Right atrium auricular region (tissue), 2 donors: Measurements from ENCODE around the gene ORM1. TPM values are rescaled to one million over a fixed set of nuclear protein-coding genes. Genes with fewer than 3 reads are reported as not detected.
A peak's percentile ranks its signal among the peaks of the same experiment; 100 is the strongest.

Experiments used
- DNase-seq: peaks from one replicate; pipeline ENCODE4 v3.0.0-alpha.2; 2019; ENCODE audit warnings: low spot score
- H3K27ac ChIP-seq, 2 donors: fragments of 200-600 bp; sonication (generic); 1 replicate in 1 of 2; 2 replicates in 1 of 2; pipeline ENCODE4 v1.5.1; 2016 to 2019
- H3K27me3 ChIP-seq, 2 donors: fragments of 200-600 bp; sonication (generic); one replicate each; pipeline versions ENCODE4 v1.5.1 to v1.6.0; 2017 to 2019
- H3K36me3 ChIP-seq: fragments of 200-600 bp; sonication (generic); one replicate; pipeline ENCODE4 v1.5.1; 2016
- H3K4me1 ChIP-seq, 2 donors: fragments of 200-600 bp; sonication (generic); one replicate each; pipeline versions ENCODE4 v1.5.1 to v1.6.0; 2017 to 2019
- H3K4me3 ChIP-seq, 2 donors: fragments of 200-600 bp; sonication (generic); 1 replicate in 1 of 2; 2 replicates in 1 of 2; pipeline ENCODE4 v1.5.1; 2017 to 2019; ENCODE audit warnings: mild to moderate bottlenecking in 1 of 2, moderate library complexity in 1 of 2
- H3K9me3 ChIP-seq, 2 donors: fragments of 200-600 bp; sonication (generic); one replicate each; pipeline ENCODE4 v1.5.1; 2019
- total RNA-seq, 2 donors: library from RNA; depleted of rRNA; stranded (reverse); fragments of >200 nt; gene quantifications; one replicate each; pipeline ENCODE4 v1.1.0, GENCODE V29; 2016
- TF ChIP-seq, protein P1 (sequence below), 2 donors: fragments of 200-600 bp; sonication (generic); IDR thresholded peaks; one replicate each; pipeline ENCODE4 v1.5.1; 2019; ENCODE audit warnings: antibody characterized with exemption in 2 of 2

ORM1 gene
- total RNA-seq, 2 donors from 2014 or later = not detected

DNA sequence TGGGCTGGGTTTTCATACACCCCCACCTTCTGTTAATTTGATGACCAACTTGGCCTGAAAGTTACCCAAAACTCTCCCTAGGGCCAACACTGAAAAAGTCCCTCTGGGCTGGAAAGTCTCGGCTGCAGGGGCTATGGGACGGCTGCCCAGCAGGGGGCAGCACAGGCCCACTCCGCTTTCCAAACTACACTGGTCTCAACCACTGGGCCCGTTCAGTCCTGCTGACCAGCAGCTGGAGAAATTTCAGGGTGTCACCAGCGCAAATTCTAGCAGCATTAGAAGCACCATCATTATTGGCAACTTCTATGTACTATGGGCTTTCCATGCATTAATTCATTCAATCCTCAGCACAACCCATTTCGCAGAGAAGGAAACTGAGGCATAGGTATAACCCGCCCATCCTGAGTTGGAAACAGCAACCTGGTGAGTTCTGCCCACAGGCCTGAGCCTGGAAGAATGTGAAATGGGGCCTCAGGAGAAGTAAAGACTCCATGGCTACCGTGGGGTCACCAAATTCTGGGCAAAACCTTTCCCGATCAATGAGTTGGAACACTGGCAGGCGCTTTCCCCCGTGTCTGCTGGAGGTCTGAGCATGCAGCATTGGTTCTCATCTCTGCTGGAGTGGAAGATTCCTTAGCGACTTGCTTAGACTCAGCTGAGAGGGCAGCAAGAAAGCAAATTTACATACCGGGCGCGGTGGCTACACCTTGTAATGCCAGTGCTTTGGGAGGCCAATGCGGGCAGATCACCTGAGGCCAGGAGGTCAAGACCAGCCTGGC, 16.4 kb downstream of the ORM1 start:
- DNase-seq = no peak
- no peaks in the 10 kb centered on the region for H3K27me3 ChIP-seq
- TF ChIP-seq, protein P1, sequence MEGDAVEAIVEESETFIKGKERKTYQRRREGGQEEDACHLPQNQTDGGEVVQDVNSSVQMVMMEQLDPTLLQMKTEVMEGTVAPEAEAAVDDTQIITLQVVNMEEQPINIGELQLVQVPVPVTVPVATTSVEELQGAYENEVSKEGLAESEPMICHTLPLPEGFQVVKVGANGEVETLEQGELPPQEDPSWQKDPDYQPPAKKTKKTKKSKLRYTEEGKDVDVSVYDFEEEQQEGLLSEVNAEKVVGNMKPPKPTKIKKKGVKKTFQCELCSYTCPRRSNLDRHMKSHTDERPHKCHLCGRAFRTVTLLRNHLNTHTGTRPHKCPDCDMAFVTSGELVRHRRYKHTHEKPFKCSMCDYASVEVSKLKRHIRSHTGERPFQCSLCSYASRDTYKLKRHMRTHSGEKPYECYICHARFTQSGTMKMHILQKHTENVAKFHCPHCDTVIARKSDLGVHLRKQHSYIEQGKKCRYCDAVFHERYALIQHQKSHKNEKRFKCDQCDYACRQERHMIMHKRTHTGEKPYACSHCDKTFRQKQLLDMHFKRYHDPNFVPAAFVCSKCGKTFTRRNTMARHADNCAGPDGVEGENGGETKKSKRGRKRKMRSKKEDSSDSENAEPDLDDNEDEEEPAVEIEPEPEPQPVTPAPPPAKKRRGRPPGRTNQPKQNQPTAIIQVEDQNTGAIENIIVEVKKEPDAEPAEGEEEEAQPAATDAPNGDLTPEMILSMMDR (IDR thresholded peaks at IDR 0.05) = peak; percentile 64 to 76
- H3K36me3 ChIP-seq = peaks cover 62% of the 10 kb centered on the region
- H3K4me3 ChIP-seq = no peak overlapping the region
- H3K27ac ChIP-seq = no peak overlapping the region
- no peaks in the 10 kb centered on the region for H3K9me3 ChIP-seq
- H3K4me1 ChIP-seq = no peaks in the 10 kb centered on the region

DNA sequence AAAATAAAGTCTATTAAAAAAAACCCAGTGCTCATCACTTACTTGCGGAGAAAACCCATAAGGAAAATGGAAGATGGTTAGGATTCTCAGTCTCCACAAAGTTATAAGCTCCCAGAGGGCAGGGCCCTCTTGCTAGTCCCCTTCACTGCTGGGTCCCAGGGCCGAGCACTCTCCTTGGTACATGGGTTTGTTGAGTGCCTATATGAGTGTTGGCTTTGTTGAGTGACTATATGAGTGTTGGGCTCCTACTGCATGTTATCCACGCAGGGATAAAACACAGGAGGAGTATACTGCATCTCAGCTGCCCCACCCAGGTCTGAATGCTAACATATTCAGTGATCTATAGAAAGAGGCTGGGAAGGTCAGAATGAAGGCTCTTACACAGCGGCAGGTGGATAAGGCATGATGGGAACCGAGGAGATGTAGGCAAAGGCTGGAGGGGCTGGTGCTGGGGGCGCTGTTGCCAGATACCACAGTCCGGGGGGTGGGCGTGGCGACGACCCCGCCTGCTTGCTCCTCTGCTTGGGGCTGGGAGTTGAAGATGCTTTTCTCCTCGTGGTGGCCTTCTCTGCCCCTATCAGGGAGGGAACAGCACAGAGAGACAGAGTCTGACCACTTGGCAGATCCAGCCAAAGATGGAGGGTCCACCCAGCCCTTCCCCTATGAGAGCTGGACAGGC, 18.4 kb downstream of the ORM1 start:
- no peak for DNase-seq
- H3K9me3 ChIP-seq = no peaks in the 10 kb centered on the region
- H3K27ac ChIP-seq = no peak overlapping the region
- H3K4me3 ChIP-seq = no peak overlapping the region
- TF ChIP-seq, protein P1 (IDR thresholded peaks at IDR 0.05) = no peak
- H3K27me3 ChIP-seq = no peaks in the 10 kb centered on the region
- peaks cover 79% of the 10 kb centered on the region for H3K36me3 ChIP-seq
- H3K4me1 ChIP-seq = no peaks in the 10 kb centered on the region

DNA sequence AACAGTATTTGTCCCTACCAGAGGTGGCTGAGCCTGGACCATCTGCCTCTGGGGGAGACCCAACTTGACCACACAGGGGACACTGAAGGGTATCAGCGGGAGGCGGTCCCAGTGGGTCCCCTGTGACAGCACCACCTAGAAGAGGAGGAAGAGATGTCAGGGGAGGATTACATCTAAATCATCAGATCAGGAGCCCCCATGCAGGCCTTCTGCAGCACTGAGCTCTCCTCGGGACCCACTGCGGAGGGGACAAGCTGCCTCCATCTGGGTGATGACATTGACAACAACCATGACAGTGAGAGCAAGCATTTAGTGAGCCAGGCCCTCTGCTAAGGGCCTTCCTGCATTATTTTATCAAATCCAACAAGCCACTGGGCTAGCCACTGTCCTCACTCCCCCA, 19.1 kb downstream of the ORM1 start:
- Histone ChIP-seq H3K4me3 (no peak overlapping the region), H3K27me3 (no peaks in the 10 kb centered on the region), H3K36me3 (peaks cover 80% of the 10 kb centered on the region), H3K9me3 (no peaks in the 10 kb centered on the region), H3K4me1 (no peaks in the 10 kb centered on the region), H3K27ac (no peak overlapping the region)
- DNase-seq = no peak
- TF ChIP-seq, protein P1 (IDR thresholded peaks at IDR 0.05) = no peak

DNA sequence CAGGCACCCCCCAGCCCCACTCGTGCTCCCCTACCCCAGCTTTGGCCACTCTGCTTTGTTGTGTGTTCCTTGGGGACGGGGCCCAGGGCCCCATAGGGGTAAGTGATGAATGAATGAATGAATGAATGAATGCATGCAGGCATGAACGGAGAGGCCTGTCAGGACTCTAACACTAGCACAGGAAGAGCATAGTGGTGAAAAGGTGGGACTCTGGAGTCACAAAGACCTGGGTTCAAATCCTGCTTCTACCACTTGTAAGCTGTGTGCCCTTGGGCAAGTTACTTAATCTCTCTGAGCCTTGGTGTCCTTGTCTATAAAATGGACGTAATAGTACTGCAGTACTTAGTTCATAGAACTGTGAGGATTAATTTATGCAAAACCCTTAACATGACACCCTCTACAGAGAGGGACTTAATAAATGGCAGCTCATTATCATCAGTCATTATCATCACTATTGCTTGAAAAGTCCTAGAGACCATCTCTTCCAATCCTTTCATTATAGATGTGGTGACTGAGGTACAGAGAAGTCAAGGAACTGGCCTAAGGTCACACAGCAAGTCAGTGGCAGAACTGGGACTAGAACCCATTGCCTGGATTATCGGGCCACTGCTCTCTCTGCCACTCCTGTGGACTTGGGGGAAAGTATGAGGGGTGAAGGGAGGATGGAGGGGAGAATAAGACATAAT, 20.0 kb downstream of the ORM1 start:
- Histone ChIP-seq H3K4me1 (no peaks in the 10 kb centered on the region), H3K4me3 (no peak overlapping the region), H3K9me3 (no peaks in the 10 kb centered on the region), H3K36me3 (peaks cover 80% of the 10 kb centered on the region), H3K27ac (no peak overlapping the region), H3K27me3 (no peaks in the 10 kb centered on the region)
- TF ChIP-seq, protein P1 (IDR thresholded peaks at IDR 0.05) = no peak
- no peak for DNase-seq

DNA sequence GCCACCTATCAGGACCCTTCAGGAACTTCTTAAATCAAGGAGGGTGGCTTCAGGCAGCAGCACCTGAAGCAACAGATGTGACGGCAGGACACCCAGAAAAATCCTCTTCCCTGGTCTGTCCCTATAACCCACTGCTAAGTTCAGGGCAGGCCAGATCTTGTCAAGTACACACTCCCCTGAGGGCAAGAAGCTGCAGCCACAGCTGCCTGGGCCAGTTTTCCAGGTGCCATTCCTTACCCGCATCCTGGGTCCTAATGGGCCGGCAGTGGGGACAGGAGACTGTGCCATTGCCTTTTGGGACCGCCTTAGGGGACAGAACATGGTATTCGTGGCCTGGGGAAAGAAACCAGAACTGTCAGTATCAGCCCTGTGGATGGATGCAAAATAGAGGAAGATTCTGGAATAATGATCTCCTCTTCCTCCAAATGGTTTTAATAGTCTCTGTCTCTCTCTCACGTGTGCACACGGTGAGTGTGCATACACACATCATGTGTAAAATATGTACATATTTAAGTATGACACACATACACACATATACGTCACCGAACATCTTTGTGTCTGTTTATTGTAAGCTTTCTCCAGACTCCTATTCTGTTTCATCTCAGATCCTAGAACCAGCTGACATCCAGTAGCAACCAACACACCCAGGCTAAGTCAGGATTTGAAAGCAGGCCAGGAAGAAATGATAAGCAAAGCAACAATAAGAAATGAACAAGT, 20.7 kb downstream of the ORM1 start:
- H3K27me3 ChIP-seq = no peaks in the 10 kb centered on the region
- no peak overlapping the region for H3K27ac ChIP-seq
- TF ChIP-seq, protein P1 (IDR thresholded peaks at IDR 0.05) = no peak
- H3K4me3 ChIP-seq = no peak overlapping the region
- H3K36me3 ChIP-seq = peaks cover 77% of the 10 kb centered on the region
- H3K4me1 ChIP-seq = peaks cover 0 to 2% of the 10 kb centered on the region in 2 donors
- no peak for DNase-seq
- H3K9me3 ChIP-seq = no peaks in the 10 kb centered on the region
